G401.6 (cell line): ENCODE measurements around the gene GATA3.

ENCODE experiments used
- FAIRE-seq: peaks from 2 replicates; lab custom pipeline; 2012; peaks lifted over from hg19 to GRCh38; lab: Jason Lieb, UNC

Gene GATA3

GRCh38 chr10:8100366-8100765 is 45.9 kb downstream of the GATA3 start:
- no peak for FAIRE-seq

DNA sequence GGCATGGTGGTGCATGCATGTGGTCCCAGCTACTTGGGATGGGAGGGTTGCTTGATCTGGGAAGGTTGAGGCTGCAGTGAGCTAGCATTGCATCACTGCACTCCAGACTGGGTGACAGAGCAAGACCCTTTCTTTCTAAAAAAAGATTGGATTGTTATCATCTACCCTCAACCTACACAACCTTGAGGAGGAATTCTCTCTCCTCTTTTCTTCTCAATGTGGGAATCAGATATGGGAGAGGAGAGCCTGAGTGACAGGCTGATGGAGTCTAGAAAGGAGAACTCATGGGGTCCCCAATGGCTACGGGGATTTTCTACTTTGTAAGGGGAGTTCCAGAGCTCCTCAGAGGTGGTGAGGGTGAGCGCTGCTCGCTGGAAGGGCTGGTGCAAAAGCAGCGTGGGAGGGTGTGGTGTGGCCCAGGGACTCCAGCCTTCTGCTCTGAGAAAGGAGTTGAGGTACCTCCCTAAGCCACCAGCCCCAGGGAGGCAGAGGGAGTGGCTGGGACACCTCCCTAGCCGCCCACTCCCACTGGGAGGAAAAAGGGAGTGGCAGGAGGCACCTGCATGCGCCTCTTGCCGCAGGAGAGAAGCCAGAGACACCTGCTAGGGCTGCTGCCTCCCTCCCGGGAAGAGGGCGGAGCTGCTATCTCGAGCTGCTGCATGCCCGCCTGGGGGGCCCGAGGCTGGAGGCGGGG is 48.4 kb downstream of the GATA3 start:
- FAIRE-seq, result no peak

- FAIRE-seq, result no peak
Measured at GRCh38 chr10:8103543-8103942, 49.1 kb downstream of the GATA3 start.

DNA sequence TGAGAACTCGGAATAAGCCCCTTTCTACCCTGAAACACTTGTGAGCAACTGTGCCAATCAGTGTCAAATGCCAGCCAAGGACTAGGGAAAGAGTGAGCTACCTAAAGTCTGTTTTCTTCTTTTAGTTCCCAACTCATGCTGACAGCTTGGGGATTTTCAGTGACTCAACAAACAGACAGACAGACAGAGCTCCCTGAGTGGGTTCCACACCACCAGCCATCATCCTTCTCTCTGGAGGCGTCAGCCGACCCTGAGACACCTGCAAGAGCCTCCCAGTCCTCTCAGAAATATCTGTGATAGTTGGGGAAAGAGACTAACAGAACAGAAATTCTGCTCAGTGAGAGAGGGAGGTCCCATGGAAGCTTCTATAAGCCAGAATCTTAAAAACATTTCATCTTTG is 49.5 kb downstream of the GATA3 start:
- FAIRE-seq, result no peak

GRCh38 chr10:8104721-8105120 is 50.2 kb downstream of the GATA3 start:
- FAIRE-seq, result no peak

DNA sequence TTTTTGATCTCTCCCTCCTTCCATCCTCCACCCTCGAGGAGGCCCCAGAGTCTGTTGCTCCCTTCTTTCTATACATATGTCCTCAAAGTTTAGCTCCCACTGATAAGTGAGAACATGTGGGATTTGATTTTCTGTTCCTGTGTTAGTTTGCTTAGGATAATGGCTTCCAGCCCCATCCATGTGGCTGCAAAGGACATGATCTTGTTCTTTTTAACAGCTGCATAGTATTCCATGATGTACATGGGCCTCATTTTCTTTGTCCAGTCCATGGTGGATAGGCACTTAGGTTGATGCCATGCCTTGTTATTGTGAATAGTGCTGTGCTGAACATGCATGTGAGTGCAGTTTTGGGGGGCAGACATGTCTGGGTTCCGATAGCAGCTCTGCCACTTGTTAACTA is 51.4 kb downstream of the GATA3 start:
- FAIRE-seq, result no peak

DNA sequence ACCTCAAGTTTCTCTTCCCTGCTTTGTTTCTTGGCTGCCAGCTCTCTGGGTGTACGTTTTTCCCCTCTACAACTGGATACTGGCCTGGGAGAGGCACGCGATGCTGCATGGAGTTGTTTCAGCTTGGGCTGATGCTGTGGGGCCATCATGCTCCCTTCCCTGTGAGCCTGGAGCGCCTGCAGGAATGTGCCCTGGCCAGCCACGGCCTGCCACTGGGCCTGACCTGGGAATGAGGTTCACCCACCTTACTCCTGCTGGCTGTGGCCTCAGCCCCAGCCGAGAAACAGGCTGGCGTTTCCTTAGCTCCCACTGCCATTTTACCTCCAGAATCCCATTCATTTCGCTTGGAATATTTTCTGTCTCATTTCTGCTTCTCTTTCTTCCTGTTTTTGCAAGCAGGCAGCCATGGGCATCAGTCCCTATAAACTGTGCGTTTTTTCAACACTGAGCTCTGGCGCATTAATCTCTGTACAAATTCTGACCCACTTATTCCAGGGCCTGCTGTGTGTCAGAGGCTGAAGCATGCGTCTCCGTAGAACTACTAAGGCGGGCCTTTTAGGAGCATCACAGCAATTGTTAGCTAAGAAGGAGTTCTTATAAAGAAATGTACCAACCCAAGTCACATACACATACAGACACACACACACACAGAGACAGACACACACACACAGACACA is 57.9 kb downstream of the GATA3 start:
- FAIRE-seq, result no peak

DNA sequence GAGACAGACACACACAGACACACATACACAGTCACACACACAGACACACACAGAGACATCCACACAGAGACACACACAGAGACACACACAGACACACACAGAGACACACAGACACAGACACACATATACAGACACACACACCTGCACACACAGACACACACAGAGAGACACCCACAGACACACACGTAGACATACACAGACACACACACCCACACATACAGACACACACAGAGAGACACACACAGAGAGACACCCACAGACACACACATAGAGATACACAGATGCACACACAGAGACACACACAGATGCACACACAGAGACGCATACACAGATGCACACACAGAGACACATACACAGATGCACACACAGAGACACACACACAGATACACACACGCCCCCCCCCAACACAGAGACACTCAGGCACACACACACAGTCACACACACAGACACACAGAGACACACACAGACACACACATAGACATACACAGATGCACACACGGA is 58.5 kb downstream of the GATA3 start:
- FAIRE-seq, result no peak

GRCh38 chr10:8113616-8114015 is 59.1 kb downstream of the GATA3 start:
- no peak for FAIRE-seq

DNA sequence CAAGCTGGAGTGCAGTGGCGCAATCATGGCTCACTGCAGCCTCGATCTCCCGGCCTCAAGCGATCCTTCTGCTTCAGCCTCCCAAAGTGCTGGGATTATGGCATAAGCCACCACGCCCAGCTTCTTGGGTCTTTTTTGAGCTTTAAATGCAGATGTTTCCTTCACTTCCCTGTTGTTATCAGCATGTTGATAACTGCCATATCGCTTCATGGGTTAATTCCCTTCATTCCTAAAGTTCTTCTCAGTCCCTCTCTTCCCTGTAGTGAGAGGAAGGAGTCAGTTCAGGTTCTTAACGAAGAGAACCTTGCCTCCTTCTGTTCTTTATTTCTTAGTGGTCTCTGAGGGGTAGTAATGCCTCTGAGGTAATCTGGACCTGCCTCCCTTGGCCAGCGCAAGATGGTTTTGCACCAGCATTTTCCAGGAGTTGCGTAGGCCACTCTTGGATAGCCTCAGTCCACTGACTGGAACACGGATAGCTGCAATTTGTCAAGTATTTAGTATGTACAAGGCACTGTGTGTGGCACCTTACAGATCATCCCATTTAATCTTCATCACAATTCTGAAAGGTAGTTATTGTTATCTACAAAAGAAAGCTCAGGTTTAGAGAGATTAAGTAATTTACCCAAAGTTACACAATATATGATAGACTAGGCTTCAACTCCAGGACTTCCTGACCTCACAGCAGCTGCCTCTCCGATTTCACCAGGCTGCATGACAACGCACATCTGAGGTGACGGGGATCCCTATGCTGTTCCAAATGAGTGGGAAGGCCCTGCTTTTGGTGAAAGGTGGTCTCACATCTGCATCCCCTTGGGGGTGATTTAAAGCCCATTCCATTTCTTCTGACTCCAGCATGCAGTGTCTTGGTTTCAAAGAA is 60.5 kb downstream of the GATA3 start:
- no peak for FAIRE-seq

- no peak for FAIRE-seq
Measured at GRCh38 chr10:8115618-8115980, 61.1 kb downstream of the GATA3 start.

- FAIRE-seq, result no peak
Measured at GRCh38 chr10:8116474-8116873, 62.0 kb downstream of the GATA3 start.

- no peak for FAIRE-seq
Measured at GRCh38 chr10:8116926-8117493, 62.5 kb downstream of the GATA3 start.

DNA sequence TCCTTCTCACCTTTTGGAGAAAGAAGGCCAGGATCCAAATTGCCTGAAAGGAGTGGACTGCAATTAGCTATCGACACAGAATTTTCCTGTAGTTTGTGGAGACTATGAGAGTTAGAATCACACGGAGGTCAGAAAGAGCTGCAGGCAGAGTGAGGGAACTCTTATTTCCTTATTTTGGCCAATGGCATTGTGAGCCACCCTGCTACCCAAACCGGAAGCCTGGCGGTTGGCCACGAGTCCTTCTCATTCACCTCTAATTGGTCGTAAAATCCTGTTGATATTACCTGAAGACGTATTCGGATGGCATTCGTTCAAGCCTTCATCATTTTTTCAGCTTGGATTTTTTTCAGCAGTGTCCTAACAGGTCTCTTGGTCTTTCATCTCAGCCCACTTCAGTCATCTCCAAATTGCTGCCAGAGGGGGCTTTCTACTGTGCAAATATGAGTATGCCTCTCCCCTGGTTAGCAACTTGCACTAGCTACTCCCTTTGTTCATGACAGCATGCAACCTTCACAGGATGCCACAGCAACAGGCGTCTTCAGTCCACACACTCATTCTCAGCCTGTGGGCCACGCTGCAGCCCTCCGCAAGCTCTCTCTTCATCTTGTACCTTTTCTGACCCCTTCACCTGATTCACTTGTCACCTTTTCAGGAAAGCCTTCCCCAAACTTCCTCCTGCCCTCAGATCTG is 66.9 kb downstream of the GATA3 start:
- FAIRE-seq, result no peak

- no peak for FAIRE-seq
Measured at GRCh38 chr10:8122611-8123369, 68.3 kb downstream of the GATA3 start.

DNA sequence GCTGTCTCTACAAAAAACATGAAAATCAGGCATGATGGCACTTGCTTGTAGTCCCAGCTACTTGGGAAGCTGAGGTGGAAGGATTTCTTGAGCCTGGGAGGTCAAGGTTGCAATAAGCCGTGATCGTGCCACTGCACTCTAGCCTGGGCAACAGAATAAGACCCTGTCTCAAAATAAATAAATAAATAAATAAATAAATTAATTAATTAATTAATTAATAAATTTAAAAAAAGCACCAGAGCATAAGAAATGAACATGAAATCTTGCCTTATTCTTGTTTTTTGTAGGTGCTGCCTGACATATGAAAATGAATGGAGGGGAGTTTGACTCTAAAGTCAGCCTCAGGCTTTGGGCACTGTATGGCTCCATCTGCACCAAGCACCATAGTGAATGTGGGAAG is 69.9 kb downstream of the GATA3 start:
- no peak for FAIRE-seq
